ENCODE measurements around the gene ABCB11. TPM values are rescaled to one million over a fixed set of nuclear protein-coding genes. Genes with fewer than 3 reads are reported as not detected.
"Not testable (repeated sequence)": the region's sequence is repeated elsewhere in the genome, so short reads cannot be mapped to it uniquely, and the experiment has no call there.

ABCB11 gene
- total RNA-seq, 2 donors from 2014 or later: 0.09 TPM; not detected in 1

DNA sequence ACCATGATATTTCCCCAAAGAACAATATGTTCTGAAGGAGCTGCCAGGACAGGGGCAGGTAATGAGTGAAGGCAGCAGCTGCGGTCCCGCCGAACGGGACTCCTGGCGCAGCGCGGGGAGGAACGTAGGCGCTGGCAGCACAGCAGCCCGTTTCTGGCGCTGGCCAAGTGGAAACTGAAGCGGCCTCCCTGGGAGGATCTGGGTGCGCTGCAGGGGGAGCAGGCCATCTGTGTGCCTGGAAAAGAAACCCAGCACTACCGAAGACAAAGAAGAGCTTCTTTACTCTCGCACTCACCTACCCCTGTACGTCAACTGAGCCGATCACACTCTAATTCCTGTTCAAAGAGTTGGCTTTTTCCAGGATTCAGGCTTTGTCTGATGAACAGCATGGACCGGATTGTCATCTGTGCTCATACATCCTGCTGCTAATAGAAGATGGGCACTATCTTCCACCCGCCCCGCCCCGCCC, 118.2 kb downstream of the ABCB11 start:
- no peak for DNase-seq (ENCODE audit: low spot score)
- intact Hi-C loops (cut with DNase I): no loop called here

DNA sequence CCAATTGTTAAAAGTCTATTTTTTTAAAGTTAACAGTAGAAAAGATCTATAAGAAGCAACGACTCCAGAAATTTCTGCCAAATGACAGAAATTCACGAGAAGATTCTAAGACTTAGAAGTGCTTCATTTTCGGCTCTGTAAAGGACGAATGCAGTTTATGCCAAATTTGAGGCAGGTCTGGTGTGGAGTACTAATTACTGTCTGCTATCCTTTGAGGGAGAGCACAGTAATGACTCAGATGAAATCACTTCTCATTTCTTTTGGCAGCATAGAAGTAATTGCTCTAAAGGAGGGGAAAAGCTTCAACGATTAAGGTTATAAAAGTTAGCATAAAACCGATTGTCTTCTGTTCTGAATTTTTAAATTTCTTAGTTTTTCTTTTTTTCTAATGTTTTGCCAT, 118.7 kb downstream of the ABCB11 start:
- DNase-seq (ENCODE audit: low spot score): no peak
- intact Hi-C loops (cut with DNase I): no loop called here

DNA sequence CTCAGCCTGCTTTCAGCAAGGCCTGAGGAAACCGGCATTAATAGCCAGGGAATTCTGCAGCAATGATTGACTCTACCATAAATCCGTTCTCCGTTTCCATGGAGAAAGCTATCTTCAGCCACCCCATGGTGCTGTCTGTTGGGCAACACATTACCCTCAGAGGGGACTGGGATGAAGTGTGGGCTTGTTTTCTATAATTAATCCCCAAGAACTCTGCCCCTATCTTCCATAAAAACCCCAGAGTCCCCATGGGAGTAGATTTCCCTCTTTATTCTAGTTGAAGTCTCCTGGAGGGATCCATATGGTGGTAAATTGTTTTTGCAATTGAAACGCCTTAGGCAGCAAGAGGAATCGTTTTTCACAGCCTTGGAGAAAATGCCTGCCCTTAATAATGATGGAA, 120.8 kb downstream of the ABCB11 start:
- DNase-seq (ENCODE audit: low spot score): no peak
- intact Hi-C loops (cut with DNase I): no loop called here

DNA sequence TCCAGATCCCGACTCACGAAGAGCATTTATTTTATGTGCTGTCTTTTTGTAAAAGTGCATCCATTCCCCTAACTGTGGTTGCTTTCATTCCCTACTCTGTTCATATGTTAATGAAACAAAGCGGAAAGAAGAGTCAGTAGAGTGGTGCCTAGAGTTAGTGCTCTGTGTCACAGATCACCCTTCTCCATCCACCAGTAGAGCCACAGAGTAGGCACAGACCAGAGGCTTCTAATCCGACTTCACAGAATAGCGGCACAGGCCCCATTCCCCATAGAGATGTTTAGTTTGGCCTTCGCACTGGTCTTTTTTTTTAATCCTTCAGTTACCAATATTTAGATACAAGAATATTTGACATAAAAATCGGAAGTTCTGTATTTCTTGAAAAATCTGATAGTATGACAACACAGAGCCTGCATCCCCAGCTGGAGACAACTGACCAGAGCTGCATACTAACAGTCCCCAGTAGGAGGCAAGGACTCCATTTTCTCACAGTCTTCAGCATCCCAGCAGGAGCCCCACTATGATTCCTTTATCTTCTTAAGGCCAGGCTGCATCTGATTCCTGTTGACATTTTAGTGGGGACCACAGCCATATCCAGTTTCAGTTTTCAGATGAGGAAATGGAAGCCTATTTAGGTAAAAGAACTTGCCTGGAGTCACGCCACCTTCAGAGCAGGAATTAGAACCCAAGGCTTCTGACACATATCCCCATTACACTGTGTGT, 123.0 kb downstream of the ABCB11 start:
- intact Hi-C loops (cut with DNase I): no loop called here
- DNase-seq (ENCODE audit: low spot score): no peak

DNA sequence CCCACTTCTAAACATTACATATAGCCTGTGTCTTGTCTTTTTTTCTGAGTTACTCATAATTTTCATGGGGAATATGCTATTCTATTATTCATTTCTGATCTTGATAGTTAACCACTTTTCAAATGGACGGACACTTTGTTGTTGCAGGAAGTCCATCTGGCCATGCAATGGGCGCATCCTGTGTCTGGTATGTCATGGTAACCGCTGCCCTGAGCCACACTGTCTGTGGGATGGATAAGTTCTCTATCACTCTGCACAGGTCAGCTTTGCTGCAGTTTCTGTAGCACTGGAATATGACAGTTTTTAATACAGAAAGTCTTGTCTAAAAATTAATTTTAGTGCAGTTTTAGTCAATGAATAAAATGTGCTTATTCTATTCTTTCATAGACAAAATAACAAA, 126.8 kb downstream of the ABCB11 start:
- intact Hi-C loops (cut with DNase I): no loop called here
- no peak for DNase-seq (ENCODE audit: low spot score)

DNA sequence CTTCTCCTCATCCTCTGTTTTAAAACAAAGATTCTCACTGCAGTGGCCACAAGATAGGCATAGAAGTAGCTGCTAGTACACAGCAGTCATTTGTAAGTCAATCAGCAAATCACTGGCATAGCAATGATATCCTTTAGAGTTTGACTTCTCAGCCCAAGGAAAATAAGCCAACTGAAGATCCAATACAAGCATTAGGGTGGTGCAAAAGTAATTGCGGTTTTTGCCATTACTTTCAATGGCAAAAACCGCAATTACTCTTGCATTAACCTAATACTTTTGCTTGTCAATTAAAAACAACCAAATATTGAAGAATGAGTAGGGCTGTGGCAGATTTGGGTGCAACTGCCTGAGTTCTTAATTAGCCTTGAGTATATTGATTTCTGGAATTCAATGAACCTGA, 127.2 kb downstream of the ABCB11 start:
- intact Hi-C loops (cut with DNase I): no loop called here
- DNase-seq (ENCODE audit: low spot score): no peak

DNA sequence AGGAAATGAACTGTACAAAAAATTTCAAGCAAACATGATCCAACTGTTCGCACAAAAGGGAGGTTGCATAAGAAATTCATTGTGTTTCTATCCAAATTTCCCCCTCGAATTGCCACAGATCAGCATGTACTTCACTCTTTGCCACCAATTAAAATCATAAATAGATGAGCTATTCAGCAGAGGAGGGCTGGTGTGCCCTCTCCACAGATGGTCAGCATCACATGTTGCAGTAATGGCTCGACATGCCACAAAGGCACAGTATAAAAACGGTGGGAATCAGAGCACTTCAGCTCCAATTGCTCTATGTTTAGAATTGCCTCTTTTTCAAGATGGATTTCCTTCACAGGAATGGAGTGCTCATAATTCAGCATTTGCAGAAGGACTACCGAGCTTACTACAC, 130.1 kb downstream of the ABCB11 start, which contains the start of gene G6PC2:
Gene G6PC2, plus strand, starts transcription at position 289 of the 400 bp plus-strand sequence. Its CDS starts 41 bp downstream, at position 330.
- intact Hi-C loops (cut with DNase I): no loop called here
- DNase-seq (ENCODE audit: low spot score): no peak

DNA sequence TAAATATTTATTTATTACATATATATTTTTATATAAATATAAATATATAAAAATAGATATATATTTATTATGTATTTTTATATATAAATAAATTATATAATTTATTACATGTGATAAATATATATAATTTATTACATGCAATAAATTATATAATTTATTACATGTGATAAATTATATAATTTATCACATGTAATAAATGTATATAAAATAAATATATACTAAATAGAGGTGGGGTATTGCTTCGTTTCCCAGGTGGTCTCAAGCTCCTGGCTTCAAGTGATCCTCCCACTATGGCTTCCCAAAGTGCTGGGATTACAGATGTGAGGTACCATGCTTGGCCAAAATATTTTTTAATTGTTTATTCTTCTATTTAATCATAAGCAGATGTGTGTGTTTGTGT, 133.7 kb downstream of the ABCB11 start:
- intact Hi-C loops (cut with DNase I): no loop called here
- DNase-seq (ENCODE audit: low spot score): no peak

DNA sequence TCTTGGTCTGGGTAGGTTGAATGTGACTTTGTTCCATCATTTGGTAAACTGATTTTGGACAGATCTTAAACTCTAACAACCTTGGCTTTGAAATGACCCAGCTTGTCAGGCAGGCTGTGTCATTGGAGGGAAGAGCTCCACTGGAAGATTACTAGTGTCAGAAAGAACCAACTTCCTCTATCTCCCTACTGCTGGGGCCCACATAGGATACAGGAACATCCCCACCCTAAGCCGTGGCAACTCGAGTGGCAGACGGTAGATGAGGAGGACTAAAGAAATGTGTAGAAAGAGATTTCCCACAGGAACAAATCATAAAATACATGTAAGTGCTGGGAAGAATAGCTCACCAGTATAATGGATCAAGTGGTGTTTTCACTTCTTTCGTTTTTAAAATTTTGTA, 134.3 kb downstream of the ABCB11 start:
- intact Hi-C loops (cut with DNase I): no loop called here
- no peak for DNase-seq (ENCODE audit: low spot score)

DNA sequence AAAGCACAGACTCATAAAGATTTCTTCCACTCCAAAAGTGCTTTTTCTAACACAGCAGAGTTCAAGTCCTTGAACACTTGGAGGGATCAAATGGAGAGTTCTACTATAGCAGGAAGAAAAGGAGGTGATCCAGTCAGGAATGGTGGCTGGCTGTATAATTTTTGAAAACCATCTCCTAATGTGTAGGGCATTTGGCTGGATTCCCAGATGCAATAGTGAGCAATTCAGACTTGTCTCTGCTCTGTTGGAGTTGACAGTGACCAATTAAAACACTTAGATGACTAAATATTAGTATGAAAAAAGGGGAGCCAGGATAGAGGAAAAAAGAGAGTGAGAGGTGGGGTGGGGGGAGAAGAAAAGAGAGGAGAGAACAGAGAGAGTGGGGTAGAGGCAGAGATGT, 135.4 kb downstream of the ABCB11 start:
- DNase-seq (ENCODE audit: low spot score): no peak
- intact Hi-C loops (cut with DNase I): no loop called here

DNA sequence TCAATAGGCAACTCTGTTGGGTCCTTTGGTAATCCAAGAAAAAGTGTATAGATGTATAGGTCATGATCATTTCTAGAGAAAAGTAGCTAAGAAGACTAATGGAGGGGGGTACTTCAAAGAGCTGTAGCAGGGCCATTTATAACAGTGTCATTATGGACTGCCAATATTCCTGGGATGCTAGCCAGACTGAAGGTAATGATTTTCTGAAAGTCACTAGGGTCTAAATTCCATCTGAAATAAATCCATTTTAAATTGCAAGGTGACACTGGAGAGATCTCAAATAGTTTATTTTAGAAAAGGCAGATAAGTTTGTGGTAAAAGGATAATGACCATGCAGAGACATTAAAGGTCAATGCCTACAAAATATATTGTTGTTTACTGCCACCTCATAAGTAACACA, 136.4 kb downstream of the ABCB11 start:
- intact Hi-C loops (cut with DNase I): no loop called here
- no peak for DNase-seq (ENCODE audit: low spot score)

DNA sequence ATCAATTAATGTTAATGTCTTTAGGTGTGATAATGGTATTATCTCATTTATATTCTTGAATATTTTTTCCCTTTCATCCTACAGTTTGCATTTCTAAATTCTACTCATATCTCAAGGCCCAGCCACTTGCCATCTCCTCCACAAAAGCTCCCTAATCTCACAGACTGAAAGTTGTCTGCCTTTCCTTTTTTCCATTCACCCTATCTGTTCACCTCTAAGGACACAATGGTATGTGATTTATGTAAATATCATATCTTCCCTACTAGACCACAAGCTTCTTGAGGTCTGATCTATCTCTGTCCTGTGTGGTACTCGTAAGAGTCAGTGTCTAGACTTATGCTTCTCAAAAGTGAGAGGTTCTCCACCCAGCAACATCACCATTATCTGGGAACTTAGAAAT, 137.0 kb downstream of the ABCB11 start:
- intact Hi-C loops (cut with DNase I): no loop called here
- no peak for DNase-seq (ENCODE audit: low spot score)

DNA sequence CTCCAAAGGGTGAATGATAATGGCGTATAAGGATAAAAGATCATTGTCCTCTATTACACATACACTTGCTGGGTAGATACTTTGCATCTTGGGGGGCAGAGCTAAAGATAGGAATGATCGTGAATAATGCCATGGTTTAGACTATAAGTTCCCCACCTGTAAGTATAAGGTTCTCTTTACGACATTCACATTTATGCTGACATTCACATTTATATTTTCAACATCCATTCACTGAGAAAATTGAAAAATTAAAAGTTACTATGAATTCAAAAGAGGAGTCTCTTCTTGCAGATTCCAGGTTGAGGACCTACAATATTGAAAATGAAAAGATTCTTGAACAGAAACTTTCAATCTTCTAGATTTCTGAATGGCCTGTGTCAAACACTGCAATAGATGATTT, 138.8 kb downstream of the ABCB11 start:
- DNase-seq (ENCODE audit: low spot score): no peak
- intact Hi-C loops (cut with DNase I): no loop called here

DNA sequence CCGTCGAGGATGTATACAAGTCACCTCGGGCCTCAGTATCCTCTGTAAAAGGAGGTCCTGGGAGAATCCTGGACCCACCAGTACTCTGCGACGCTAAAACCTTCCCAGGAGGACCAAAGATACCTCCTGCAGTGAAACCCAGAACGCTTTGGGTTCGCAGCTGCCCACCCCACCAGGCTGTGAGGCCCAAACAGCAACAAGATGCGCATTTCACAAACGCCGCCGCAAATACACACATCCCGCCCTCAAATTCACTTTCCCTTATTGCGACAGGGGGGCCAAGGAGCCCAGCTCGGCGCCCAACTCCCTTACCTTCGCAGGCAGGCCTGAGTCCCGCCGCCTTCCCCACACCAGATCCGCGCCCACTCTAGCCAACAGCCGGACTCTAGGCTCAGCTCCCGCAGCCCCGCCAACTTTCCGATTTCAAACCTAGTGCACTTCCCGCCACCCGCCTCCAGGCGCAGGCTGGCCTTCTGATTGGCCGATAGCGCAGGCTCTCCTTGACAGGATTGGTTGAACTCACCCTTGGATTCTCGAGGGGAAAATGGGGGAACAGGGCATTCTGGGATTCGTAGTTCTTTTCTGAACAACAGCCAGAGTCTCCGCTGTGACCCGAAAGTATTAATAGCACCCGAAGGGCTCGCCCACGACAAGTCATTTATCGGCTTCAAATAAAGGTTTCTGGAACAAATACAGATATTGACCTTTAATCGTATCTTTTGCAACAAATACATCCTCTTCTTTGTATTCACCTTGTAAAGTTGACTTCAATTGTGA, 140.9 kb downstream of the ABCB11 start, which contains the start of gene SPC25:
Gene SPC25, minus strand, starts transcription at position 425 of the 777 bp plus-strand sequence. CDS start 911 bp downstream, outside the sequence.
- intact Hi-C loops (cut with DNase I): no loop called here

DNA sequence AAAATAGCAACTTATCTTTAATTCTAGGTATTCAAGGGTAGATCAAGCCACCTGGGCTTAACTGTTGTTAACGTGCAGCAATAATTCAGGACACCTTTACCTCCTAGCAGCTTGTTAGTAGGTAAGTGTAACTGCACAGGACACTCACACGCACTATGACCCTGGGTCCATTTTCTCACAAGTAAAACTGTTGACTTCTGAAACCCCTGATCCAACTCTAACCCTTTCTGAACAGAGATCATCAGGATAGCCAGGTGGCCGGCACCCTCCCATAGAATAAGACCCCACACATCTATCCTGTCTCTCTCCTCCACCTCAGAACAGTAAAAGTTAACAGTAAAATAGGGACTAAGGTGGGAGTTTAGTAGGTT, 141.5 kb downstream of the ABCB11 start:
- intact Hi-C loops (cut with DNase I): no loop called here
- DNase-seq (ENCODE audit: low spot score): no peak

More for the DNA sequence above, 140.9 kb downstream of the ABCB11 start, which contains the start of gene SPC25:
- DNase-seq (ENCODE audit: low spot score): peak; percentile 95

DNA sequence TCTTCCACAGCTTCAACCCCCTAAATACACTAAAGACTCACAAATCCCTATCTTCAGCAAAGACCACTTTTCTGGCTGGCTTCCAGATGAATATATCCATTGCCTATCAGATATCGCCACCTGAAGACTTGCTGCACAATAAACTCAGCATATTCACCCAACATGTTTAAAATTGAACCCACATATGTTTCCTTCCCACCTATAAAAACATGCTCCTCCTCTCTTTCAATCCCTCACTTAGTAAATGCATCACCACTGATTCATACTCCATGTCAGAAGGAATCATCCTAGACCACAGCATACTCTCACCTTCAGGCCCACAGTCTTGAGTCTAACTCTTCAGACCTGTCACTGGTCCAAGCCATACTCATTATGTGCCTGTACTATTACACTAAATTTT, 146.1 kb downstream of the ABCB11 start:
- no peak for DNase-seq (ENCODE audit: low spot score)
- intact Hi-C loops (cut with DNase I): no loop called here

DNA sequence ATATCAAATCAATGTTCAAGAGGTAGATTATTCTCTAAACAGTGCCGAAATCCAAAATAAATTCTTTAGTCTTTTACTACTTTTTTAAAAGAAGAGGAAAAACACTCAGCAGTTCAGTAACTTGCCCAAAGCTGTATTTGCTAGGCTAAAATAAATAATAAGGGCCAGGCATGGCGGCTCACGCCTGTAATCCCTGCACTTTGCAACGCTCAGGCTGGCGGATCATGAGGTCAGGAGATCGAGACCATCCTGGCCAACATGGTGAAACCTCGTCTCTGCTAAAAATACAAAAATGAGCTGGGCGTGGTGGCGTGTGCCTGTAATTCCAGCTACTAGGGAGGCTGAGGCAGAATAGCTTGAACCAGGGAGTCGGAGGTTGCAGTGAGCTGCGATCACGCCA, 149.0 kb downstream of the ABCB11 start:
- intact Hi-C loops (cut with DNase I); DNase-seq (ENCODE audit: low spot score): not testable (repeated sequence)

DNA sequence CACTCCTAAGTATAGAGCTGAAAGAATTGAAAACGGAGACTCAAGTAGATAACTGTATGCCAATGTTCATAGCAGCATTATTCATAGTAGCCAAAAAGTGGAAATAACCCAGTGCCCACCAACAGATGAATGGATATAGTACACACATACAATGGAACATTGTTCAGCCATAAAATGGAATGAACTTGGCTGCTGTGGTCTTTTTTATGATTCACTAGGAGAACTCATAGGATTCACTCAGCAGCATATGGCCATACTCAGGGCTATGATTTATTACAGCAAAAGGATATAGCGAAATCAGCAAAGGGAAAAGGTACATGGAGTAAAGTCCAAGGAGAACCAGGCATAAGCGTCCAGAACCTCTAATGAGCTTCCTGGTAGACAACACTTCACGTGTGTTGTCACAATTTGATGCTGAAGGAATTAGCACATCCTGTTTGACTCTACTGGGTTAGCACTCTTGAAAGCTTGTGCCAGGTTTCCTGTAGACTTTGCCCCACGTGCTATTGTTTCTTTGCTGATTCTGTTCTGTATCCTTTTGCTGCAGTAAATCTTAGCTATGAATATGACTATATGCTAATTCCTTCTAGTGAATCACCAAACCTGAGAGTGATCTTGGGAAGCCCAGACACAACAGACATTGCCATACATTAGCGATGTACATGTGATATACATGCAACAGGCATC, 156.6 kb downstream of the ABCB11 start:
- intact Hi-C loops (cut with DNase I): no loop called here
- DNase-seq (ENCODE audit: low spot score): no peak

DNA sequence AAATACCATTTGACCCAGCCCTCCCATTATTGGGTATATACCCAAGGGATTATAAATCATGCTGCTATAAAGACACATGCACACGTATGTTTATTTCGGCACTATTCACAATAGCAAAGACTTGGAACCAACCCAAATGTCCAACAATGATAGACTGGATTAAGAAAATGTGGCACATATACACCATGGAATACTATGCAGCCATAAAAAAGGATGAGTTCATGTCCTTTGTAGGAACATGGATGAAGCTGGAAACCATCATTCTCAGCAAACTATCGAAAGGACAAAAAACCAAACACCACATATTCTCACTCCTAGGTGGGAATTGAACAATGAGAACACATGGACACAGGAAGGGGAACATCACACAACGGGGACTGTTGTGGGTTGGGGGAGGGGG, 160.3 kb downstream of the ABCB11 start:
- DNase-seq (ENCODE audit: low spot score); intact Hi-C loops (cut with DNase I): not testable (repeated sequence)
